HEK293 (cell line): Measurements from ENCODE around the gene POLR2C.

ENCODE experiments used
- CTCF ChIA-PET: fragments of 350-600 bp; formaldehyde crosslinking; extraction: SDS; loops from one replicate; lab custom pipeline; 2021; ENCODE audit warnings: antibody characterized with exemption; lab: Yijun Ruan, JAX
- POLR2A ChIA-PET: fragments of 300-600 bp; formaldehyde crosslinking; extraction: SDS; loops from one replicate; lab custom pipeline; 2020; ENCODE audit warnings: antibody characterized with exemption, inconsistent platforms; lab: Yijun Ruan, JAX
- H3K27ac ChIP-seq: fragments of 200-500 bp; sonication (Bioruptor generic); 2 replicates; pipeline ENCODE4 v1.5.1; 2014; ENCODE audit warnings: low read depth, low read length, control low read depth, inconsistent platforms; ENCODE audit errors: extremely low read depth
- H3K36me3 ChIP-seq, 2 experiments: fragments of 200-500 bp in 1 of 2; sonication (Bioruptor generic) in 1 of 2; 1 replicate in 1 of 2; 2 replicates in 1 of 2; pipeline ENCODE4 v1.5.1; 2014 to 2017; ENCODE audit warnings: inconsistent platforms in 2 of 2, low read length in 2 of 2; ENCODE audit not compliant: control insufficient read depth in 2 of 2, insufficient read depth in 1 of 2
- H3K4me1 ChIP-seq: fragments of 200-500 bp; sonication (Bioruptor generic); 2 replicates; pipeline ENCODE4 v1.5.1; 2014; ENCODE audit warnings: mild to moderate bottlenecking, low read length, inconsistent platforms; ENCODE audit not compliant: control insufficient read depth, insufficient read depth
- H3K4me3 ChIP-seq: 2 replicates; pipeline ENCODE4 v1.5.1; 2011; ENCODE audit warnings: low read depth, mild to moderate bottlenecking, control low read depth, low read length, moderate library complexity
- H3K9me3 ChIP-seq: fragments of 200-500 bp; sonication (Bioruptor generic); 2 replicates; pipeline ENCODE4 v1.5.1; 2014; ENCODE audit warnings: low read depth, low read length, inconsistent platforms; ENCODE audit not compliant: control insufficient read depth, insufficient read depth
- ELK4 ChIP-seq: IDR thresholded peaks from 2 replicates; pipeline ENCODE4 v1.6.1; 2011; ENCODE audit warnings: mild to moderate bottlenecking, low read depth, low read length, borderline replicate concordance
- GLI4 ChIP-seq: fragments of 450-650 bp; formaldehyde crosslinking; IDR thresholded peaks from 2 replicates; pipeline ENCODE4 v1.5.1; 2016; ENCODE audit warnings: missing biosample characterization, missing genetic modification characterization
- HOXA7 ChIP-seq: sonication (generic); formaldehyde crosslinking; IDR thresholded peaks from 2 replicates; pipeline ENCODE4 v1.8.1; 2022; ENCODE audit warnings: missing genetic modification reagents, borderline replicate concordance
- HOXC10 ChIP-seq: sonication (generic); formaldehyde crosslinking; IDR thresholded peaks from 2 replicates; pipeline ENCODE4 v1.8.1; 2023; ENCODE audit warnings: mild to moderate bottlenecking, missing genetic modification reagents
- KLF9 ChIP-seq: fragments of 450-650 bp; formaldehyde crosslinking; IDR thresholded peaks from 2 replicates; pipeline ENCODE4 v1.5.1; 2016; ENCODE audit warnings: missing biosample characterization, missing genetic modification characterization, low read depth
- OSR2 ChIP-seq: fragments of 450-650 bp; formaldehyde crosslinking; IDR thresholded peaks from 2 replicates; pipeline ENCODE4 v1.5.1; 2016; ENCODE audit warnings: missing biosample characterization, missing genetic modification characterization
- PRDM10 ChIP-seq: fragments of 450-650 bp; formaldehyde crosslinking; IDR thresholded peaks from 2 replicates; pipeline ENCODE4 v1.5.1; 2016; ENCODE audit warnings: missing biosample characterization, missing genetic modification characterization
- ZBTB17 ChIP-seq: fragments of 450-650 bp; formaldehyde crosslinking; IDR thresholded peaks from 2 replicates; pipeline ENCODE4 v1.5.1; 2016; ENCODE audit warnings: missing biosample characterization, missing genetic modification characterization
- ZNF140 ChIP-seq: fragments of 450-650 bp; formaldehyde crosslinking; IDR thresholded peaks from 2 replicates; pipeline ENCODE4 v1.5.1; 2016; ENCODE audit warnings: missing biosample characterization, missing genetic modification characterization
- ZNF19 ChIP-seq: fragments of 450-650 bp; formaldehyde crosslinking; IDR thresholded peaks from 2 replicates; pipeline ENCODE4; 2016; ENCODE audit warnings: missing biosample characterization, missing genetic modification characterization, low read depth
- ZNF404 ChIP-seq: fragments of 450-650 bp; formaldehyde crosslinking; IDR thresholded peaks from 2 replicates; pipeline ENCODE4 v1.5.1; 2017; ENCODE audit warnings: missing biosample characterization, missing genetic modification characterization
- ZNF423 ChIP-seq: fragments of 450-650 bp; formaldehyde crosslinking; IDR thresholded peaks from 2 replicates; pipeline ENCODE4 v1.5.1; 2016; ENCODE audit warnings: missing biosample characterization, missing genetic modification characterization
- ZNF473 ChIP-seq: fragments of 450-650 bp; formaldehyde crosslinking; IDR thresholded peaks from 2 replicates; pipeline ENCODE4 v1.5.1; 2017; ENCODE audit warnings: missing biosample characterization, missing genetic modification characterization
- ZNF549 ChIP-seq: fragments of 450-650 bp; IDR thresholded peaks from 2 replicates; pipeline ENCODE4 v1.5.1; 2018; ENCODE audit warnings: missing biosample characterization, missing genetic modification characterization, mild to moderate bottlenecking, inconsistent platforms, moderate library complexity
- ZNF621 ChIP-seq: fragments of 450-650 bp; formaldehyde crosslinking; IDR thresholded peaks from 2 replicates; pipeline ENCODE4 v1.5.1; 2017; ENCODE audit warnings: missing biosample characterization, missing genetic modification characterization
- ZNF623 ChIP-seq: fragments of 450-650 bp; formaldehyde crosslinking; IDR thresholded peaks from 2 replicates; pipeline ENCODE4 v1.5.1; 2016; ENCODE audit warnings: missing biosample characterization, missing genetic modification characterization
- ZNF654 ChIP-seq: fragments of 450-650 bp; formaldehyde crosslinking; IDR thresholded peaks from 2 replicates; pipeline ENCODE4 v1.5.1; 2016; ENCODE audit warnings: low read depth, missing biosample characterization, missing genetic modification characterization
- ZNF701 ChIP-seq: fragments of 450-650 bp; formaldehyde crosslinking; IDR thresholded peaks from 2 replicates; pipeline ENCODE4 v1.5.1; 2016; ENCODE audit warnings: missing biosample characterization, missing genetic modification characterization
- ZNF785 ChIP-seq: fragments of 450-650 bp; formaldehyde crosslinking; IDR thresholded peaks from 2 replicates; pipeline ENCODE4 v1.5.1; 2016; ENCODE audit warnings: missing biosample characterization, missing genetic modification characterization
- TF ChIP-seq, protein P1 (sequence below): fragments of 450-650 bp; formaldehyde crosslinking; IDR thresholded peaks from 2 replicates; pipeline ENCODE4 v1.5.1; 2016; ENCODE audit warnings: missing biosample characterization, missing genetic modification characterization
- TF ChIP-seq, protein P2 (sequence below): fragments of 450-650 bp; formaldehyde crosslinking; IDR thresholded peaks from 2 replicates; pipeline ENCODE4 v1.5.1; 2016; ENCODE audit warnings: missing biosample characterization, missing genetic modification characterization
- TF ChIP-seq, protein P3 (sequence below): fragments of 450-650 bp; formaldehyde crosslinking; IDR thresholded peaks from 2 replicates; pipeline ENCODE4 v1.5.1; 2016; ENCODE audit warnings: missing biosample characterization, missing genetic modification characterization
- TF ChIP-seq, protein P4 (sequence below): fragments of 450-650 bp; formaldehyde crosslinking; conservative IDR thresholded peaks from 2 replicates; pipeline ENCODE4 v1.5.1; 2016; ENCODE audit warnings: low read depth, missing biosample characterization, missing genetic modification characterization

POLR2C gene

DNA sequence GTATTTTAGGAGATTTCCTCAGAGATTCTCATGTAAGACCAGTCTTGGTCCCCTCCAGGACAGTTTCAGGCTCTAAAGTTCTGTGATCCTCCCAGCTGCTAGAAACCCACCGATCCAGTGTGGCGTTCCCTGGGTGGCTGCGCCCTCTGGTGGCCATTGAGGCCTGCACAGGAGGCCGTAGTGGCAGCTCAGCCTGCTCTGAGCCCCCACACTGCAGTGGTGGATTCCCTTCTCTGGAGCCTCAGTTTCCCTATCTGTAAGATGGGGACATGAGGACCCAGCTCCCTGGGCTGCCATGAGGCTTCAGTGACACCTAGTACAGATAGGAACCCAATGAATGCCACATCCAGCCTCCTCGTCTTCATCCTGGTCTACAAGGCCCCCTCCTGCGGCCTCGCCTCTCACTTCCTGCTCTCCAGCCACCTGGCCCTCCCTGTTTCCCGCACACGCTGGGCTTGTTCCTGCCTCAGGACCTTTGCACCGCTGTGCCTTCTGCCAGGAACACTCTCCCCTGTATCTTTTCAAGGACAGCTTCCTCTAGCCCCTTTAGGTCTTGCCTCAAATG is 57.4 kb downstream of the POLR2C start:
- Histone ChIP-seq H3K36me3 (peaks cover 0 to 13% of the 10 kb centered on the region in 2 experiments; a peak in 1 of 3 replicates), H3K4me1 (no peaks in the 10 kb centered on the region), H3K27ac (no peak overlapping the region), H3K4me3 (no peak overlapping the region), H3K9me3 (no peaks in the 10 kb centered on the region)
- ChIA-PET CTCF (interaction anchor here (0.6 to 5.2 kb wide), 35 partner anchors 8 to 848 kb away, joined by 3 to 86 read pairs (median 4); partner anchors contain the start of genes CIAPIN1, COQ9 and POLR2C), POLR2A (interaction anchor here (0.6 to 2.4 kb wide), 4 partner anchors 58 to 434 kb away, joined by 3 to 10 read pairs (median 3); partner anchors contain the start of genes CIAPIN1, COQ9 and POLR2C)
- TF ChIP-seq ZNF473 (tag by site-specific recombination): no peak
- TF ChIP-seq ZNF701 (tag by site-specific recombination): no peak
- TF ChIP-seq ZNF549 (tag by site-specific recombination): no peak
- no peak for TF ChIP-seq ZNF140
- TF ChIP-seq ZNF621 (tag by site-specific recombination): no peak
- TF ChIP-seq, protein P1, sequence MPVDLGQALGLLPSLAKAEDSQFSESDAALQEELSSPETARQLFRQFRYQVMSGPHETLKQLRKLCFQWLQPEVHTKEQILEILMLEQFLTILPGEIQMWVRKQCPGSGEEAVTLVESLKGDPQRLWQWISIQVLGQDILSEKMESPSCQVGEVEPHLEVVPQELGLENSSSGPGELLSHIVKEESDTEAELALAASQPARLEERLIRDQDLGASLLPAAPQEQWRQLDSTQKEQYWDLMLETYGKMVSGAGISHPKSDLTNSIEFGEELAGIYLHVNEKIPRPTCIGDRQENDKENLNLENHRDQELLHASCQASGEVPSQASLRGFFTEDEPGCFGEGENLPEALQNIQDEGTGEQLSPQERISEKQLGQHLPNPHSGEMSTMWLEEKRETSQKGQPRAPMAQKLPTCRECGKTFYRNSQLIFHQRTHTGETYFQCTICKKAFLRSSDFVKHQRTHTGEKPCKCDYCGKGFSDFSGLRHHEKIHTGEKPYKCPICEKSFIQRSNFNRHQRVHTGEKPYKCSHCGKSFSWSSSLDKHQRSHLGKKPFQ (tag by site-specific recombination): no peak
- no peak for TF ChIP-seq OSR2 (tag by site-specific recombination)
- TF ChIP-seq ZBTB17 (tag by site-specific recombination): peak; percentile 78
- no peak for TF ChIP-seq ZNF19
- TF ChIP-seq, protein P2, sequence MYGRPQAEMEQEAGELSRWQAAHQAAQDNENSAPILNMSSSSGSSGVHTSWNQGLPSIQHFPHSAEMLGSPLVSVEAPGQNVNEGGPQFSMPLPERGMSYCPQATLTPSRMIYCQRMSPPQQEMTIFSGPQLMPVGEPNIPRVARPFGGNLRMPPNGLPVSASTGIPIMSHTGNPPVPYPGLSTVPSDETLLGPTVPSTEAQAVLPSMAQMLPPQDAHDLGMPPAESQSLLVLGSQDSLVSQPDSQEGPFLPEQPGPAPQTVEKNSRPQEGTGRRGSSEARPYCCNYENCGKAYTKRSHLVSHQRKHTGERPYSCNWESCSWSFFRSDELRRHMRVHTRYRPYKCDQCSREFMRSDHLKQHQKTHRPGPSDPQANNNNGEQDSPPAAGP (tag by site-specific recombination): no peak
- TF ChIP-seq ZNF423 (tag by site-specific recombination): no peak
- TF ChIP-seq, protein P3, sequence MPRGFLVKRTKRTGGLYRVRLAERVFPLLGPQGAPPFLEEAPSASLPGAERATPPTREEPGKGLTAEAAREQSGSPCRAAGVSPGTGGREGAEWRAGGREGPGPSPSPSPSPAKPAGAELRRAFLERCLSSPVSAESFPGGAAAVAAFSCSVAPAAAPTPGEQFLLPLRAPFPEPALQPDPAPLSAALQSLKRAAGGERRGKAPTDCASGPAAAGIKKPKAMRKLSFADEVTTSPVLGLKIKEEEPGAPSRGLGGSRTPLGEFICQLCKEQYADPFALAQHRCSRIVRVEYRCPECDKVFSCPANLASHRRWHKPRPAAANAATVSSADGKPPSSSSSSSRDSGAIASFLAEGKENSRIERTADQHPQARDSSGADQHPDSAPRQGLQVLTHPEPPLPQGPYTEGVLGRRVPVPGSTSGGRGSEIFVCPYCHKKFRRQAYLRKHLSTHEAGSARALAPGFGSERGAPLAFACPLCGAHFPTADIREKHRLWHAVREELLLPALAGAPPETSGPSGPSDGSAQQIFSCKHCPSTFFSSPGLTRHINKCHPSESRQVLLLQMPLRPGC (tag by site-specific recombination): no peak
- TF ChIP-seq, protein P4, sequence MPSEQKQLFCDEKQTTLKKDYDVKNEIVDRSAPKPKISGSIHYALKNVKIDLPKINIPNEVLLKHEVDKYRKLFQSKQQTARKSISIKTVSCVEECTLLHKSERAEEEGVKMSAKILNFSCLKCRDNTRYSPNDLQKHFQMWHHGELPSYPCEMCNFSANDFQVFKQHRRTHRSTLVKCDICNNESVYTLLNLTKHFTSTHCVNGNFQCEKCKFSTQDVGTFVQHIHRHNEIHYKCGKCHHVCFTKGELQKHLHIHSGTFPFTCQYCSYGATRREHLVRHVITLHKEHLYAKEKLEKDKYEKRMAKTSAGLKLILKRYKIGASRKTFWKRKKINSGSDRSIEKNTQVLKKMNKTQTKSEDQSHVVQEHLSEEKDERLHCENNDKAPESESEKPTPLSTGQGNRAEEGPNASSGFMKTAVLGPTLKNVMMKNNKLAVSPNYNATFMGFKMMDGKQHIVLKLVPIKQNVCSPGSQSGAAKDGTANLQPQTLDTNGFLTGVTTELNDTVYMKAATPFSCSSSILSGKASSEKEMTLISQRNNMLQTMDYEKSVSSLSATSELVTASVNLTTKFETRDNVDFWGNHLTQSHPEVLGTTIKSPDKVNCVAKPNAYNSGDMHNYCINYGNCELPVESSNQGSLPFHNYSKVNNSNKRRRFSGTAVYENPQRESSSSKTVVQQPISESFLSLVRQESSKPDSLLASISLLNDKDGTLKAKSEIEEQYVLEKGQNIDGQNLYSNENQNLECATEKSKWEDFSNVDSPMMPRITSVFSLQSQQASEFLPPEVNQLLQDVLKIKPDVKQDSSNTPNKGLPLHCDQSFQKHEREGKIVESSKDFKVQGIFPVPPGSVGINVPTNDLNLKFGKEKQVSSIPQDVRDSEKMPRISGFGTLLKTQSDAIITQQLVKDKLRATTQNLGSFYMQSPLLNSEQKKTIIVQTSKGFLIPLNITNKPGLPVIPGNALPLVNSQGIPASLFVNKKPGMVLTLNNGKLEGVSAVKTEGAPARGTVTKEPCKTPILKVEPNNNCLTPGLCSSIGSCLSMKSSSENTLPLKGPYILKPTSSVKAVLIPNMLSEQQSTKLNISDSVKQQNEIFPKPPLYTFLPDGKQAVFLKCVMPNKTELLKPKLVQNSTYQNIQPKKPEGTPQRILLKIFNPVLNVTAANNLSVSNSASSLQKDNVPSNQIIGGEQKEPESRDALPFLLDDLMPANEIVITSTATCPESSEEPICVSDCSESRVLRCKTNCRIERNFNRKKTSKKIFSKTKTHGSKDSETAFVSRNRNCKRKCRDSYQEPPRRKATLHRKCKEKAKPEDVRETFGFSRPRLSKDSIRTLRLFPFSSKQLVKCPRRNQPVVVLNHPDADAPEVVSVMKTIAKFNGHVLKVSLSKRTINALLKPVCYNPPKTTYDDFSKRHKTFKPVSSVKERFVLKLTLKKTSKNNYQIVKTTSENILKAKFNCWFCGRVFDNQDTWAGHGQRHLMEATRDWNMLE: no peak
- no peak for TF ChIP-seq HOXC10 (CRISPR knock-in tag)
- no peak for TF ChIP-seq ELK4
- no peak for TF ChIP-seq ZNF785 (tag by site-specific recombination)
- no peak for TF ChIP-seq GLI4 (tag by site-specific recombination)
- TF ChIP-seq ZNF654 (tag by site-specific recombination): peak; percentile 68
- peak; percentile 92 for TF ChIP-seq ZNF623 (tag by site-specific recombination)
- no peak for TF ChIP-seq KLF9 (tag by site-specific recombination)
- no peak for TF ChIP-seq HOXA7 (CRISPR knock-in tag)
- TF ChIP-seq ZNF404: no peak
- no peak for TF ChIP-seq PRDM10 (tag by site-specific recombination)
